Measurements from ENCODE around the gene FER.
"Not testable (repeated sequence)": the region's sequence is repeated elsewhere in the genome, so short reads cannot be mapped to it uniquely, and the experiment has no call there.

Gene FER
- 18.4 to 31.5 (median 20.1) reads per million in 3 donors for total RNA-seq

DNA sequence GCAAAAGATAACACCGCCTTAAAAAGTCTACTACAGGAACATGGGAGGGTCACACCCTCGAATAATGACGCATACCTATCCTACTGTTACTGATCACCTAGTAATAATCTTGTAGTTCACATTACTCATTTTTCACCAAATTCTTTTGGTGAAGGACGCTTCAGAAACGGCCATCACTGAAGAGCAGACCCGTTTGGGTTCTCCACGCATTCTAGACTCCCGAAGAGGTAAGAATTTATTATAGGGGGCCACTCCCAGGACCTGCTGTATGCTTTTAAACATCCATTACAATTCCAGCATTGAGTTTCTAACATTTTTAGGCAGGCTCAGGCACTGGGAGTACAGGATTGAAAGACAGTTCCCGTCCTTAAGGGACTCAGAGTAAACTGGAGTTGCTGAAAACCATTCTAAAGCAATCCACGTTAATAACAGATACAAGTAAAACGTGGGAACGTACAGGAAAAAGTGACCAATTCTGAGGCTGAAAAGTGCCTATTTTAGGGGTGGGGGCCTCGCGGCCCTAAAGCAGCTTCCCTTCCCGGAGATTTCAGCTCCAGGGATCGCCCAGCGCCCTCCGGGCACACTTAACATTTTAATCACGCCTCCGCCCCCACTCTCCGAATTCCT, at the start of gene FER:
Gene FER (plus strand): TSS at position 124 of the 627 bp plus-strand sequence. CDS start 50,286 bp downstream, outside the sequence.
- peak; percentile 9 to 29 (median 21) for DNase-seq
- peak within 1 kb of the TSS; percentile 82 for H3K4me3 ChIP-seq (ENCODE audit: insufficient read depth, low read depth, low read length, poor library complexity, severe bottlenecking)
- H3K9me3 ChIP-seq (ENCODE audit: control insufficient read depth, low read length): no peaks in the 10 kb centered on the region

GRCh38 chr5:108700388-108700787, 47.3 kb upstream of the FER start:
- DNase-seq; H3K27ac ChIP-seq (ENCODE audit: insufficient read depth, low read length, poor library complexity, severe bottlenecking); H3K4me3 ChIP-seq (ENCODE audit: insufficient read depth, low read depth, low read length, poor library complexity, severe bottlenecking); H3K9me3 ChIP-seq (ENCODE audit: control insufficient read depth, low read length); H3K4me1 ChIP-seq (ENCODE audit: control insufficient read depth, insufficient read depth, low read length, poor library complexity, severe bottlenecking); H3K36me3 ChIP-seq (ENCODE audit: control insufficient read depth, insufficient read depth, low read length); H3K27me3 ChIP-seq (replicated peaks; ENCODE audit: control insufficient read depth, insufficient read depth, low read length, poor library complexity, severe bottlenecking): not testable (repeated sequence)

More for the DNA sequence above, at the start of gene FER:
- H3K27ac ChIP-seq (ENCODE audit: insufficient read depth, low read length, poor library complexity, severe bottlenecking): peak within 1 kb of the TSS; percentile 87
- H3K27me3 ChIP-seq (replicated peaks; ENCODE audit: control insufficient read depth, insufficient read depth, low read length, poor library complexity, severe bottlenecking): no peaks in the 10 kb centered on the region
- H3K36me3 ChIP-seq (ENCODE audit: control insufficient read depth, insufficient read depth, low read length): no peaks in the 10 kb centered on the region
- H3K4me1 ChIP-seq (ENCODE audit: control insufficient read depth, insufficient read depth, low read length, poor library complexity, severe bottlenecking): peaks cover 4% of the 10 kb centered on the region

DNA sequence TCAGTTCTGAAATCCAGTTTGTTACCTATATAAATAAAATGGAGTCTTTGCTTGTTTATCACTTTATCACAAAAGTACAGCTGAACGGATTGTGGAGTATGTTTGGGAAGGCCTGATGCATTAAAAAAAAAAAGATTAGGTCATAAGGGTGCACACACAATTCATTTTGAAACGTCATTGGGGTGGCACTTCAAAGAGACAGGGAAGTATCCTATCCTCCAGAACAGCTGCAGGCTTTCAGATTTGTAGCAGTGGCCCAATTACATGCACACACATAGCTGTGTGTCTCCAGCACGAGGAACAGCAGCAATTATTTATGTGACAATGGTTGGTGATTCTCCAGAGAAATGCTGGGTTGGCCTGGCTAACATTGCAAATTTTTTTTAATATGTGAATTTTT, 46.8 kb upstream of the FER start:
- Histone ChIP-seq H3K27me3 (replicated peaks; ENCODE audit: control insufficient read depth, insufficient read depth, low read length, poor library complexity, severe bottlenecking) (peaks cover 5% of the 10 kb centered on the region), H3K9me3 (ENCODE audit: control insufficient read depth, low read length) (no peaks in the 10 kb centered on the region), H3K36me3 (ENCODE audit: control insufficient read depth, insufficient read depth, low read length) (no peaks in the 10 kb centered on the region), H3K4me3 (ENCODE audit: insufficient read depth, low read depth, low read length, poor library complexity, severe bottlenecking) (no peak overlapping the region), H3K4me1 (ENCODE audit: control insufficient read depth, insufficient read depth, low read length, poor library complexity, severe bottlenecking) (no peaks in the 10 kb centered on the region), H3K27ac (ENCODE audit: insufficient read depth, low read length, poor library complexity, severe bottlenecking) (no peak overlapping the region)
- DNase-seq: no peak

DNA sequence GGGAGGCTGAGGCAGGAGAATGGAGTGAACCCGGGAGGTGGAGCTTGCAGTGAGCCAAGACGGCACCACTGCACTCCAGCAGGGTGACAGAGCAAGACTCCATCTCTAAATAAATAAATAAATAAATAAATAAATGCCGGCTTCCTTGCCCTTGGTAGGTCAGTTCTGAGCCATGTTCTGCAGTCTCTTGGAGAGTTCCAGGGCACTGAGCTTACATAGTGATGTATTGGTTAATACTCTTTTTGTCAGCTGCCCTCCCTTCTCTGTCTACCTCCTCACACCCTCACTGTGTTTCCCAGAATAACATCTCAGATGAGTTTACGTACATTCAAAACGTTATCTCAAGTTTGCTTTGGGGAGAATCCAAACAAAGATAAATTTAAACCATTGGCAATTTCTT, 45.2 kb upstream of the FER start:
- no peaks in the 10 kb centered on the region for H3K4me1 ChIP-seq (ENCODE audit: control insufficient read depth, insufficient read depth, low read length, poor library complexity, severe bottlenecking)
- H3K36me3 ChIP-seq (ENCODE audit: control insufficient read depth, insufficient read depth, low read length): no peaks in the 10 kb centered on the region
- H3K27ac ChIP-seq (ENCODE audit: insufficient read depth, low read length, poor library complexity, severe bottlenecking): no peak overlapping the region
- peaks cover 5% of the 10 kb centered on the region for H3K27me3 ChIP-seq (replicated peaks; ENCODE audit: control insufficient read depth, insufficient read depth, low read length, poor library complexity, severe bottlenecking)
- DNase-seq: no peak
- H3K9me3 ChIP-seq (ENCODE audit: control insufficient read depth, low read length): no peaks in the 10 kb centered on the region
- no peak overlapping the region for H3K4me3 ChIP-seq (ENCODE audit: insufficient read depth, low read depth, low read length, poor library complexity, severe bottlenecking)

DNA sequence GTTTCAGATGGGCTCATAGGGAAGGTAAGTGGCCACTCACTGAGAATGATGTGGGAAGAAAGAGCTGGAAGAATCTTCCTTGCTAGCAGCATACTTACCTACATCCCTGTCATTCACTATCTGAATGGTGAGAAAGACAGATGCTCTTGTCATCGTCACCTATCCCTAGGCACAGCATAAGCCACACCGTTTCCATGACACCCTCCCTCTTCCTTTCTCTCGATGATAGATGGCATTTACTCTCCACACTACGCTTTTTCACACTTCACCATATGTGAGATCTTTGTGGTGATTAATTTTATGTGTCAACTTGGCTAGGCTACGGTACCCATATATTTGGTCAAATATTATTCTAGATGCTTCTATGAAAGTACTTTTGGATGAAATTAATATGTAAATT, 44.4 kb upstream of the FER start:
- Histone ChIP-seq H3K4me1 (ENCODE audit: control insufficient read depth, insufficient read depth, low read length, poor library complexity, severe bottlenecking) (no peaks in the 10 kb centered on the region), H3K27ac (ENCODE audit: insufficient read depth, low read length, poor library complexity, severe bottlenecking) (no peak overlapping the region), H3K9me3 (ENCODE audit: control insufficient read depth, low read length) (no peaks in the 10 kb centered on the region), H3K4me3 (ENCODE audit: insufficient read depth, low read depth, low read length, poor library complexity, severe bottlenecking) (no peak overlapping the region), H3K36me3 (ENCODE audit: control insufficient read depth, insufficient read depth, low read length) (no peaks in the 10 kb centered on the region), H3K27me3 (replicated peaks; ENCODE audit: control insufficient read depth, insufficient read depth, low read length, poor library complexity, severe bottlenecking) (peaks cover 5% of the 10 kb centered on the region)
- DNase-seq: no peak

DNA sequence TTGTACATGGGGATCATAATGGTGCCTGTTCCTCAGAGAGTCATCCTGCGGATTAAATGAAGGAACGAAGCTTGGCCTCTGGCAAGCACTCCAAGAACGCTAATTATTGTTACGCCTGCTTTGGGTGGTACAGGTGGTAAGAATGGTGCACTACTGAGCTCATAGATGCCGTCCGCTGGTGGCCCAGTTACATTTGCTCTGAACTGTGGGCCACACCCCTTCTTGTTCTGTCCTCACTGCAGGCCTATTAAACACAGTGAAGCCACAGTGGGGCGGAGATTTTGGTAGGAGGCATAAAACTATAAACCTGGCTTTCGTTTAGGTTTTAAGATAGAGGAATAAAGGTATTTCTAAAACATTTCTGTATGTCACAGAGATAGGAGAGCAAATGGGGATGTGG, 40.6 kb upstream of the FER start:
- Histone ChIP-seq H3K27ac (ENCODE audit: insufficient read depth, low read length, poor library complexity, severe bottlenecking) (no peak overlapping the region), H3K4me3 (ENCODE audit: insufficient read depth, low read depth, low read length, poor library complexity, severe bottlenecking) (no peak overlapping the region), H3K27me3 (replicated peaks; ENCODE audit: control insufficient read depth, insufficient read depth, low read length, poor library complexity, severe bottlenecking) (no peaks in the 10 kb centered on the region), H3K4me1 (ENCODE audit: control insufficient read depth, insufficient read depth, low read length, poor library complexity, severe bottlenecking) (no peaks in the 10 kb centered on the region), H3K9me3 (ENCODE audit: control insufficient read depth, low read length) (no peaks in the 10 kb centered on the region), H3K36me3 (ENCODE audit: control insufficient read depth, insufficient read depth, low read length) (no peaks in the 10 kb centered on the region)
- no peak for DNase-seq

DNA sequence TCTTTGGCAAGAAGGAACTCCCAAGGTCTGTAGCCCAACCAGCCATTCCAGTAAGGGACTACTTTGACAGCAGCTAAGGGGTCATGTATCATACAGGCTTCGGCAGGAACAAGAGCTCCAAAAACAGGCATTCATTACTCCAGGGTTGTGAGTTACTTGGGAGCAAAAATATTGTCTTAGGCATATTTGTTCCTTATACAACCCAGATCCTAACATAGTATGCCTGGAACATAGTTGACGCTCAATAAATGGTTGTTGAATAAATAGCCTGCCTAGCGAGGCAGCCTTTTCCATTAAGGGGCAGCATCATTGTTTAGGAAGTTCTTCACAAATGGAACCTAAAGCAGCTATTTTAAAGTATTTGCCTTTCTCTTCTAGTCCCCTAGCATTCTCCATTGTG, 35.8 kb upstream of the FER start:
- DNase-seq: no peak
- Histone ChIP-seq H3K4me3 (ENCODE audit: insufficient read depth, low read depth, low read length, poor library complexity, severe bottlenecking) (no peak overlapping the region), H3K27me3 (replicated peaks; ENCODE audit: control insufficient read depth, insufficient read depth, low read length, poor library complexity, severe bottlenecking) (no peaks in the 10 kb centered on the region), H3K36me3 (ENCODE audit: control insufficient read depth, insufficient read depth, low read length) (no peaks in the 10 kb centered on the region), H3K9me3 (ENCODE audit: control insufficient read depth, low read length) (no peaks in the 10 kb centered on the region), H3K4me1 (ENCODE audit: control insufficient read depth, insufficient read depth, low read length, poor library complexity, severe bottlenecking) (no peaks in the 10 kb centered on the region), H3K27ac (ENCODE audit: insufficient read depth, low read length, poor library complexity, severe bottlenecking) (no peak overlapping the region)

DNA sequence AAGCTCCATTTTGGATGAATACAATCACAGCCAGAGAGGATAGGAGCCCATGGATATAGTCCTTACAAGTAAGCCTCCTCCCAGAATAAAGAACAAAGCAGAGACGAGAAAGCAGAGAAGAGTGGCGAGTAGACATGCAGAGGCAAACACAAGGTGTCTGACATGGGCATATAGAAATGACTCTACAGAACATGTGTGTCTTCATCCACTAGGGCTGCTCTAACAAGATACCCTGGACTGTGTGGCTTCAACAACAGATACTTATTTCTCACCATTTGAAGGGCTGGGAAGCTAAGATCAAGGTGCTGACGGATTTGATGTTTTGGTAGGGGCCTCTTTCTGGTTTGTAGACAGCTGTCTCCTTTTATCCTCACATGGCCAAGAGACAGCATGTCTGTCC, 32.3 kb upstream of the FER start:
- H3K36me3 ChIP-seq (ENCODE audit: control insufficient read depth, insufficient read depth, low read length): no peaks in the 10 kb centered on the region
- H3K27me3 ChIP-seq (replicated peaks; ENCODE audit: control insufficient read depth, insufficient read depth, low read length, poor library complexity, severe bottlenecking): no peaks in the 10 kb centered on the region
- H3K27ac ChIP-seq (ENCODE audit: insufficient read depth, low read length, poor library complexity, severe bottlenecking): no peak overlapping the region
- no peak overlapping the region for H3K4me3 ChIP-seq (ENCODE audit: insufficient read depth, low read depth, low read length, poor library complexity, severe bottlenecking)
- DNase-seq: no peak
- H3K4me1 ChIP-seq (ENCODE audit: control insufficient read depth, insufficient read depth, low read length, poor library complexity, severe bottlenecking): no peaks in the 10 kb centered on the region
- no peaks in the 10 kb centered on the region for H3K9me3 ChIP-seq (ENCODE audit: control insufficient read depth, low read length)

DNA sequence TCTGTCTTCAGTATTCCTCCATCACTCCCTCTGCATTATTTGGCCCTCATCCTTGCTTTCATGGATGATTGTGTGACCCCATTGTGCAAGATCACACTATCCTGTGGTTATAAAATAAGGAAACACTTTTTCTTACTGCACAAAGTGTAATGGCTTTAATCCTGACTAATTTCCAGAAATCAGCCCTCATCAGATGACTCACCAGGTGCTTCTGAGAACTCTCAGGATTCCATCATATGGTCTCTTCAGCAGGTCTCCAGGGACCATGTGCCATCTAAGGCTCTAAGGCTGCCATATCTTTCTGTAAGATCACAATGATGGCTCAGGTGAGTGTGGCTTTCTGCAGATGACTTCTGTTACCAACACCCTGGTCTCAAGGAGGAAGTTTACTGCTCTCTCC, 27.3 kb upstream of the FER start:
- Histone ChIP-seq H3K27ac (ENCODE audit: insufficient read depth, low read length, poor library complexity, severe bottlenecking) (no peak overlapping the region), H3K27me3 (replicated peaks; ENCODE audit: control insufficient read depth, insufficient read depth, low read length, poor library complexity, severe bottlenecking) (no peaks in the 10 kb centered on the region), H3K36me3 (ENCODE audit: control insufficient read depth, insufficient read depth, low read length) (no peaks in the 10 kb centered on the region), H3K4me3 (ENCODE audit: insufficient read depth, low read depth, low read length, poor library complexity, severe bottlenecking) (no peak overlapping the region), H3K9me3 (ENCODE audit: control insufficient read depth, low read length) (no peaks in the 10 kb centered on the region), H3K4me1 (ENCODE audit: control insufficient read depth, insufficient read depth, low read length, poor library complexity, severe bottlenecking) (no peaks in the 10 kb centered on the region)
- DNase-seq: no peak

DNA sequence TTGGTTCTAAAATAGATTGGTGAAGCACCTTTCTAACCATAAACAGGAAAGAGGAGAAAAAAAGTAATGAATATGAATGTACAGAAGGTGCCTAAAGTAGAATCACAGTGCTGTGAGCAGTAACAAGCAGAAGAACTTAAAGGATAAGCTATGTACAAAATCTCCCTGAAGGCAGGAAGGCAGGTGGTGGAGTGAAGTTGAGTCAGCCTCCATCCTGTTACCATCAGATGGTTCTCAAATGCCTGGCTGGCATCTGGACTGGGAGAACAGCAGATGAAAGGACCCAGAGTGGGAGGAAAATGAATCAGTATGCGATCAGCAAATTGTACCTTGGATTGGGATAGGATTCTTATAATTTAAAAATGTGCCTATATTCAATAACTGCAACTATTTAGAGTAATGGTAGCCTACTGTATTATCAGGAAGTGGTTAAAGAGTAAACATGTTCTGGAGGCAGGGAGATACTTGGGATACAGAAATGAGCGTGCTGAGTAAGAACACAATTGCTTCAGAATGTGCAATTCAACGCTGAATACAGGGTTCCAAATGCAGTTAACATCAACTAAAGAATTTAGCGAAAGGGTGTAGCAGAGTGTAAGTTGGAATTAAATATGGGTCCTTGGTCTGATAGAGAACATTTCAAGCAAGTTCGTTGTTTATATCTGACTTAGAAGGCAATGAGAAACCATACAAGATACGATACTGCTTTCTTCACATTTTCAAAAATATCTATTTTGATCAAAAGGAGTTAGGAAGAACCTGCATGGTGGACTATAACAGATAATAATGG, 21.1 kb upstream of the FER start:
- Histone ChIP-seq H3K27ac (ENCODE audit: insufficient read depth, low read length, poor library complexity, severe bottlenecking) (no peak overlapping the region), H3K4me1 (ENCODE audit: control insufficient read depth, insufficient read depth, low read length, poor library complexity, severe bottlenecking) (peaks cover 5% of the 10 kb centered on the region), H3K4me3 (ENCODE audit: insufficient read depth, low read depth, low read length, poor library complexity, severe bottlenecking) (no peak overlapping the region), H3K36me3 (ENCODE audit: control insufficient read depth, insufficient read depth, low read length) (no peaks in the 10 kb centered on the region), H3K9me3 (ENCODE audit: control insufficient read depth, low read length) (no peaks in the 10 kb centered on the region), H3K27me3 (replicated peaks; ENCODE audit: control insufficient read depth, insufficient read depth, low read length, poor library complexity, severe bottlenecking) (no peaks in the 10 kb centered on the region)
- no peak for DNase-seq

Measured in effector memory CD4-positive, alpha-beta T cell (primary cell).